Measurements from ENCODE around the gene CNNM1. TPM values are rescaled to one million over a fixed set of nuclear protein-coding genes. Genes with fewer than 3 reads are reported as not detected.

The CNNM1 gene
- total RNA-seq, 4 donors from 2014 or later = 0.40 to 2.5 (median 0.87) TPM

DNA sequence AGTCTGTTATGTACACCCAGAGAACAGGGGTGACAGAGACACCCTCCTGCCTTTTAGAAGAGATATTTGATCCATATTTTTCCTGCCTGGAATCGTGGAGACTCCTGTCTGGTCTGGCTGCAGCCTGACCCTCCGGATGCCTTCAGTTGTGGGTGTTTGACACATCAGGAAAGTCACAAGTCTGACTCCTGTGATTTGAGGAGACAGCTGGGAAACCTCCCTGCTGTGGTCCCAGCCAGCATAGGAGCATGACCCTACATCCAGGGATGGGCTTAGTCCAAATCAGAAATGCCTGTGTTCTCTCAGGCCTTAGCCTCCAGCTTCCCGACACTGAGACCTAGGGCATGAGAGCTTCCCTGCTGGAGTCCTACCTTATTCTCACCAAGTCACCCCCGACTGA lies 57.9 kb downstream of the CNNM1 start:
- TF ChIP-seq POLR2A (IDR thresholded peaks at IDR 0.05) (no peak), CTCF (IDR thresholded peaks at IDR 0.05) (no peak)
- Histone ChIP-seq H3K36me3 (no peaks in the 10 kb centered on the region), H3K27ac (no peak overlapping the region), H3K27me3 (no peaks in the 10 kb centered on the region), H3K4me3 (no peak overlapping the region), H3K4me1 (no peaks in the 10 kb centered on the region), H3K9me3 (no peaks in the 10 kb centered on the region)
- no peak for DNase-seq

DNA sequence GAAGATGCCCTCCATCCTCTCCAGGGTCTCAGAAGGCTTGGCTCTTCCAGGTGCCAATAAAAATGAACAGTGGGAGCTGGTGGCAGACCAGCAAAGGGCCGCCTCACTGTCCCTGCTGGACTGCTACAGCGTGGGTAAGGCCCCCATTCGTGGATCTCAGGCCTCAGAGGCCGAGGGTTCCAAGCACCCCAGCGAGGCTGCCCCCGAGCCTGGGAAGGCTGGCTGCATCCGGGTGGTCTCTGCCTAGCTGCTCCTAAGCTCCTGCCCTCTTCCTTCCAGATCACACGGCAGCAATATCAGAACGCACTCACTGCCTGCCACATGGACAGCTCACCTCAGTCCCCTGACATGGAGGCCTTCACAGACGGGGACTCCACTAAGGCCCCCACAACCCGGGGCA lies 58.4 kb downstream of the CNNM1 start:
- Histone ChIP-seq H3K4me1 (no peaks in the 10 kb centered on the region), H3K9me3 (no peaks in the 10 kb centered on the region), H3K27ac (no peak overlapping the region), H3K36me3 (no peaks in the 10 kb centered on the region), H3K4me3 (no peak overlapping the region), H3K27me3 (no peaks in the 10 kb centered on the region)
- TF ChIP-seq POLR2A (IDR thresholded peaks at IDR 0.05) (no peak), CTCF (IDR thresholded peaks at IDR 0.05) (no peak)
- no peak for DNase-seq

DNA sequence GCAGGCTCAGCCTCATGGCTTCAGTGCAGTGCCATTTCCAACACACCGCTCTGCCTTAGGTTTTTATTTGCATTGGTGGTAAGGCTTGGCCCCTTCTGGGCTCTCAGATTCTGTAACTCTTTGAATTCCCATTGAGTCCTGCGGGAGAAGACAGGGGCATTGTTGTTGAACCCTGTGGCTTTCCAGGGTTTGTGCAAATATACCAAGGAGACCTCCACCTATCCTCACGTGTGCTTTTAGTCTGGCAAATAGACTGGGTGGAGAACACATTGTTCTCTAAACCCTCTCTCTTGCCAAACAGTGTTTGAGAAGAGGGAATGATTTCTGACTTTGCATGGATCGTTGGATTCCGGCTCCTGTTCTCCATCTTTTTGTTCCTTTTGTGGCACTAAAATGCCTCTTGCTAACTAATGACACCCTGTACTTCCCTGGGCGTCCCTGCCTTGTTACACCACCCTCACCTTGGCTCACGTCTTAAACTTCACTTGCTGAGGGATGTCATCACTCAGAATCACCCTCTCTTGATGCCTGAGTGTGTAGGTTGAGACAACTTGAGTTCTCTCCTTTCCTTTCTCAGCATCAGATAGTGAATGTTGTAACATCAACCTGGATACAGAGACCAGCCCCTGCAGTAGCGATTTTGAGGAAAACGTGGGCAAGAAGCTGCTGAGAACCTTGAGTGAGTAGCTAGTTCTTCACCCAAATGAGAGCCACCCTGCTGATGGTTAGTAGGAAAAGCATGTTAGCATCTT lies 60.7 kb downstream of the CNNM1 start:
- Histone ChIP-seq H3K36me3 (no peaks in the 10 kb centered on the region), H3K9me3 (no peaks in the 10 kb centered on the region), H3K27ac (no peak overlapping the region), H3K4me1 (no peaks in the 10 kb centered on the region), H3K4me3 (no peak overlapping the region), H3K27me3 (no peaks in the 10 kb centered on the region)
- DNase-seq = no peak
- TF ChIP-seq CTCF (IDR thresholded peaks at IDR 0.05) (no peak), POLR2A (IDR thresholded peaks at IDR 0.05) (no peak)

DNA sequence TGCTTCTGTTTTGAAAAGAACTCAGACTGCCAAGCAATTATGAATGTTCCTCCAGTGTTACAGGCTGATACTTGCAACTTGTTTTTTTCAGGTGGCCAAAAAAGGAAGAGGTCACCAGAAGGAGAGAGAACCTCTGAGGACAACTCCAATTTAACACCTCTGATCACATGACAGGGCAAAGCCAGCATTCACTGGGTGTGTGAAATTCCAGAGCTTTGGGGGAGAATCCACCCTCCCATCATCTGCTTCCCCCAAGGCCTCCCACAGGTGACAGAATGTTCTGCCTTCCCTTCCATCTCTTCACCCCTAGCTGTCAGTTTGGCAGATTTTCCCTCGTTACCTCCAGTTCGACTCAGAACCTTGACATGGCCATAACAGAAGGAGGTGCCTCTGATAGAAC lies 62.2 kb downstream of the CNNM1 start:
- no peak overlapping the region for H3K4me3 ChIP-seq
- no peak overlapping the region for H3K27ac ChIP-seq

DNA sequence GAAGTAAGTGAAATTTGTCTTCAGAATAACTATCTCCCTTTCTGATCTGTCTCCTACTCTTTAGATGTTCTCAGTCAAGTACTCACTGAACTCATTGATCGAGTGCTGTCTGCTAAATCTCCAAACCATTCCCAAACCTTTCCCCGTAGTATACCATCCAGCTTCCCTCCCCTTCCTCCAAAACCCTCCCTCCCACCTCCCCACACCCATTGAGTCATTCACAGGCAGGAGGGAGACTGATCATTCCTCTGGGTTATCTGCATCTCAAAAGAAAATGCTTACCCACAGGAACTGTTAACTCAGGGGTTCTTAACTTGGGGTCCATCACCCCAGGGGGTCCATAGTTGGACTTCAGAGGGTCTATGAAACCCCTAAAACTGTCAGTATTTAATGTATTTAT lies 63.9 kb downstream of the CNNM1 start:
- Histone ChIP-seq H3K27ac (no peak overlapping the region), H3K4me3 (no peak overlapping the region), H3K9me3 (no peaks in the 10 kb centered on the region), H3K27me3 (no peaks in the 10 kb centered on the region), H3K36me3 (peaks cover 0 to 12% (median 0%) of the 10 kb centered on the region in 3 donors), H3K4me1 (peaks cover 0 to 5% (median 0%) of the 10 kb centered on the region in 4 donors)
- DNase-seq = no peak
- TF ChIP-seq POLR2A (IDR thresholded peaks at IDR 0.05) (no peak), CTCF (IDR thresholded peaks at IDR 0.05) (no peak)

More for the DNA sequence above, 62.2 kb downstream of the CNNM1 start:
- no peak for DNase-seq
- Histone ChIP-seq H3K4me1 (peaks cover 0 to 5% (median 0%) of the 10 kb centered on the region in 4 donors), H3K36me3 (no peaks in the 10 kb centered on the region), H3K27me3 (no peaks in the 10 kb centered on the region), H3K9me3 (no peaks in the 10 kb centered on the region)
- TF ChIP-seq CTCF (IDR thresholded peaks at IDR 0.05) = no peak
- no peak for TF ChIP-seq POLR2A (IDR thresholded peaks at IDR 0.05)
